Right lung (tissue), 10 donors: ENCODE measurements around the gene TOGARAM1. TPM values are rescaled to one million over a fixed set of nuclear protein-coding genes. Genes with fewer than 3 reads are reported as not detected.

Experiments
- DNase-seq, 2 donors: peaks; one replicate each; pipeline ENCODE4 v3.0.0-alpha.2; 2013
- long read RNA-seq, 8 donors: transcript quantifications; one replicate each; lab custom pipeline, GENCODE V29; 2026
- polyA plus RNA-seq, 5 donors: library from polyadenylated mRNA; unstranded; fragments of 120-200 nt; gene quantifications; one replicate each; pipeline versions ENCODE4 v1.2.1 to v1.2.3, GENCODE V29; 2013; ENCODE audit warnings: inconsistent platforms in 1 of 5, low replicate concordance in 1 of 5; ENCODE audit not compliant: insufficient read length in 5 of 5, insufficient read depth in 1 of 5

TOGARAM1 gene
- polyA plus RNA-seq: 10 to 100 TPM; 27.2 to 45.7 (median 37.8) TPM
- long read RNA-seq, donor 1, full-length matches to known transcripts: 4 of 20 reads
- long read RNA-seq, donor 1, partial matches to known transcripts: 16 of 20 reads
- long read RNA-seq, donor 1, other reads (novel, unspliced or antisense): 0 of 20 reads
- long read RNA-seq, donor 2, full-length matches to known transcripts: 1 of 13 reads
- long read RNA-seq, donor 2, partial matches to known transcripts: 12 of 13 reads
- long read RNA-seq, donor 2, other reads (novel, unspliced or antisense): 0 of 13 reads
- long read RNA-seq, donor 3, full-length matches to known transcripts: 5 of 14 reads
- long read RNA-seq, donor 3, partial matches to known transcripts: 9 of 14 reads
- long read RNA-seq, donor 3, other reads (novel, unspliced or antisense): 0 of 14 reads
- long read RNA-seq, donor 4, partial matches to known transcripts: 5 of 8 reads
- long read RNA-seq, donor 4, other reads (novel, unspliced or antisense): 0 of 8 reads
- long read RNA-seq, donor 5, partial matches to known transcripts: 9 of 10 reads
- long read RNA-seq, donor 5, other reads (novel, unspliced or antisense): 0 of 10 reads
- long read RNA-seq, donor 6, full-length matches to known transcripts: 2 of 9 reads
- long read RNA-seq, donor 6, partial matches to known transcripts: 7 of 9 reads
- long read RNA-seq, donor 6, other reads (novel, unspliced or antisense): 0 of 9 reads
- long read RNA-seq, donor 7, partial matches to known transcripts: 6 of 6 reads
- long read RNA-seq, donor 7, other reads (novel, unspliced or antisense): 0 of 6 reads
- long read RNA-seq, donor 8, full-length matches to known transcripts: 1 of 1 reads
- long read RNA-seq, donor 8, partial matches to known transcripts: 0 of 1 reads
- long read RNA-seq, donor 8, other reads (novel, unspliced or antisense): 0 of 1 reads

- DNase-seq: peak; percentile 99 to 100
Measured at GRCh38 chr14:44961554-44962333, at the start of gene TOGARAM1, which contains the start of gene KLHL28. TSS of gene TOGARAM1 (plus strand) at chr14:44962190. CDS start at chr14:44962422, 232 bp downstream. TSS of gene KLHL28 (minus strand) at chr14:44961947. CDS start at chr14:44945928, 16,019 bp downstream.

- peak in 1 of 2 donors; percentile 23 for DNase-seq
Measured at GRCh38 chr14:44914849-44915248, 47.1 kb upstream of the TOGARAM1 start.

GRCh38 chr14:44928793-44929192 lies 33.2 kb upstream of the TOGARAM1 start:
- DNase-seq: no peak

- no peak for DNase-seq
Measured at GRCh38 chr14:44935155-44935554, 26.8 kb upstream of the TOGARAM1 start.

GRCh38 chr14:44937547-44937946 lies 24.4 kb upstream of the TOGARAM1 start:
- no peak for DNase-seq

GRCh38 chr14:44940211-44940610 lies 21.8 kb upstream of the TOGARAM1 start:
- DNase-seq: no peak

GRCh38 chr14:44940944-44941343 lies 21.0 kb upstream of the TOGARAM1 start:
- DNase-seq: no peak

- no peak for DNase-seq
Measured at GRCh38 chr14:44941591-44941990, 20.4 kb upstream of the TOGARAM1 start.

GRCh38 chr14:44942436-44942835 lies 19.6 kb upstream of the TOGARAM1 start:
- DNase-seq: no peak

- DNase-seq: no peak
Measured at GRCh38 chr14:44944107-44944506, 17.9 kb upstream of the TOGARAM1 start.

- DNase-seq: no peak
Measured at GRCh38 chr14:44945264-44945663, 16.7 kb upstream of the TOGARAM1 start.

- no peak for DNase-seq
Measured at GRCh38 chr14:44951051-44951450, 10.9 kb upstream of the TOGARAM1 start.

- no peak for DNase-seq
Measured at GRCh38 chr14:44952391-44953110, 9.4 kb upstream of the TOGARAM1 start.

- no peak for DNase-seq
Measured at GRCh38 chr14:44954750-44955149, 7.2 kb upstream of the TOGARAM1 start.

GRCh38 chr14:44955528-44955927 lies 6.5 kb upstream of the TOGARAM1 start:
- DNase-seq: no peak

- DNase-seq: no peak
Measured at GRCh38 chr14:44956866-44957265, 5.1 kb upstream of the TOGARAM1 start.

- no peak for DNase-seq
Measured at GRCh38 chr14:44959538-44959937, 2.5 kb upstream of the TOGARAM1 start.

GRCh38 chr14:44960146-44960545 lies 1.8 kb upstream of the TOGARAM1 start:
- DNase-seq: no peak

- DNase-seq: no peak
Measured at GRCh38 chr14:44960646-44961045, 1.3 kb upstream of the TOGARAM1 start.

GRCh38 chr14:44961151-44961553 lies 838 bp upstream of the TOGARAM1 start:
- peak; percentile 68 to 70 for DNase-seq
